HepG2 (cell line): Measurements from ENCODE around the gene PKP4. TPM values are rescaled to one million over a fixed set of nuclear protein-coding genes. Genes with fewer than 3 reads are reported as not detected.

ENCODE experiments used
- ATAC-seq: fragments of 200-7000 bp; cut with Tn5 transposase; 3 replicates; pipeline ENCODE4 v1.9.1; 2020; ENCODE audit warnings: mild to moderate bottlenecking, moderate library complexity
- Bru-seq: library from RNA; stranded (reverse); fragments of 400-500 nt; gene quantifications from one replicate; lab custom pipeline; 2021; lab: Mats Ljungman, UMichigan
- BruChase-seq, 2 experiments: library from RNA; stranded (reverse); fragments of 400-500 nt; gene quantifications; one replicate each; lab custom pipeline; 2021; lab: Mats Ljungman, UMichigan
- BruUV-seq: library from RNA; stranded (reverse); fragments of 400-500 nt; replicated peaks from 2 replicates; lab custom pipeline; 2021; lab: Mats Ljungman, UMichigan
- CTCF ChIA-PET: fragments of 300-600 bp; formaldehyde crosslinking; extraction: SDS; loops from one replicate; lab custom pipeline; 2021; ENCODE audit warnings: low total read pairs, inconsistent platforms, low intra/inter-chr PET ratio; lab: Yijun Ruan, JAX
- POLR2A ChIA-PET: fragments of 350-600 bp; sonication (Branson Sonifier 250); formaldehyde crosslinking; loops from one replicate; lab custom pipeline; 2020; ENCODE audit warnings: antibody characterized with exemption, inconsistent platforms; lab: Yijun Ruan, JAX
- DNase-seq: peaks from one replicate; pipeline ENCODE4 v3.0.0-alpha.2; 2015; ENCODE audit warnings: low spot score
- FAIRE-seq: peaks from 3 replicates; lab custom pipeline; 2011; peaks lifted over from hg19 to GRCh38; lab: Jason Lieb, UNC
- H2AFZ ChIP-seq: one replicate; pipeline ENCODE4 v1.6.1; 2011; ENCODE audit warnings: low read length, inconsistent platforms
- H3K27ac ChIP-seq: fragments of 300-600 bp; 3 replicates; pipeline ENCODE4 v1.8.0; 2011; ENCODE audit warnings: mixed run types, mild to moderate bottlenecking, mixed read lengths, low read length, inconsistent platforms; ENCODE audit not compliant: insufficient read depth; ENCODE audit errors: extremely low read length
- H3K27me3 ChIP-seq, 2 experiments: fragments of 200-600 bp in 1 of 2; 2 replicates in 1 of 2; 3 replicates in 1 of 2; pipeline versions ENCODE4 v1.6.0 to v1.8.0; 2011; ENCODE audit warnings: low read length in 2 of 2, mild to moderate bottlenecking in 2 of 2, moderate library complexity in 2 of 2, inconsistent platforms in 1 of 2; ENCODE audit not compliant: insufficient read depth in 2 of 2, control insufficient read depth in 1 of 2
- H3K36me3 ChIP-seq, 2 experiments: fragments of 200-600 bp in 1 of 2; replicated peaks in 1 of 2; 2 replicates in 1 of 2; 3 replicates in 1 of 2; pipeline versions ENCODE4 v1.5.1 to v1.8.0; 2011; ENCODE audit warnings: low read length in 2 of 2, inconsistent platforms in 1 of 2; ENCODE audit not compliant: insufficient read depth in 2 of 2, control insufficient read depth in 1 of 2
- H3K4me1 ChIP-seq: 2 replicates; pipeline ENCODE4 v1.5.1; 2012; ENCODE audit warnings: low read length, inconsistent platforms; ENCODE audit not compliant: insufficient read depth
- H3K4me2 ChIP-seq: 2 replicates; pipeline ENCODE4 v1.6.0; 2011; ENCODE audit warnings: low read depth, low read length, inconsistent platforms
- H3K4me3 ChIP-seq, 3 experiments: fragments of 200-600 bp in 1 of 3; sonication (generic), shearing (Covaris generic) in 1 of 3; replicated peaks in 1 of 3; 2 replicates each; pipeline ENCODE4 v1.5.1; 2011 to 2016; ENCODE audit warnings: low read length in 3 of 3, inconsistent platforms in 2 of 3, low read depth in 2 of 3, mild to moderate bottlenecking in 2 of 3, control low read depth in 1 of 3, mixed read lengths in 1 of 3; ENCODE audit not compliant: insufficient read depth in 1 of 3
- H3K79me2 ChIP-seq: one replicate; pipeline ENCODE4 v1.6.1; 2011; ENCODE audit warnings: low read length, inconsistent platforms; ENCODE audit not compliant: insufficient read depth
- H3K9ac ChIP-seq: 2 replicates; pipeline ENCODE4 v1.6.0; 2011; ENCODE audit warnings: mild to moderate bottlenecking, low read depth, low read length, inconsistent platforms; ENCODE audit not compliant: insufficient read depth
- H3K9me3 ChIP-seq: 2 replicates; pipeline ENCODE4 v1.5.1; 2012; ENCODE audit warnings: mild to moderate bottlenecking, low read length
- H4K20me1 ChIP-seq: 2 replicates; pipeline ENCODE4 v1.6.0; 2011; ENCODE audit warnings: inconsistent platforms, mild to moderate bottlenecking, low read length, moderate library complexity; ENCODE audit not compliant: insufficient read depth
- MIER3 ChIP-seq: IDR thresholded peaks from 2 replicates; pipeline ENCODE4 v1.6.1; 2016; ENCODE audit warnings: missing compliant biosample characterization, borderline replicate concordance
- NCOA1 ChIP-seq: sonication (generic); formaldehyde crosslinking; IDR thresholded peaks from 2 replicates; pipeline ENCODE4 v1.9.0; 2021; ENCODE audit warnings: missing genetic modification reagents
- RARA ChIP-seq: IDR thresholded peaks from 2 replicates; pipeline ENCODE4 v1.6.1; 2016; ENCODE audit warnings: missing genetic modification reagents, missing compliant biosample characterization
- TEAD3 ChIP-seq: optimal IDR thresholded peaks from 2 replicates; pipeline ENCODE3; 2016; ENCODE audit warnings: borderline replicate concordance
- ZBTB20 ChIP-seq: sonication (generic); formaldehyde crosslinking; IDR thresholded peaks from 2 replicates; pipeline ENCODE4 v1.8.1; 2023; ENCODE audit warnings: missing genetic modification reagents, low read depth, mild to moderate bottlenecking, borderline replicate concordance
- ZNF564 ChIP-seq: sonication (generic); formaldehyde crosslinking; IDR thresholded peaks from 2 replicates; pipeline ENCODE4 v1.8.1; 2023; ENCODE audit warnings: mild to moderate bottlenecking, missing genetic modification reagents
- ZNF710 ChIP-seq: sonication (generic); formaldehyde crosslinking; IDR thresholded peaks from 2 replicates; pipeline ENCODE4 v1.5.0; 2020; ENCODE audit warnings: mild to moderate bottlenecking, missing genetic modification reagents, borderline replicate concordance
- ZNF75D ChIP-seq: sonication (generic); formaldehyde crosslinking; IDR thresholded peaks from 2 replicates; pipeline ENCODE4 v1.8.1; 2023; ENCODE audit warnings: missing genetic modification reagents, mild to moderate bottlenecking, borderline replicate concordance
- WGBS: methylation state at CpG from one replicate; pipeline ENCODE4 v1.1.6; 2017; ENCODE audit warnings: low lambda C conversion rate; 5-methylcytosine and 5-hydroxymethylcytosine counted together
- in situ Hi-C: cut with HindIII; loops from 2 replicates; pipeline ENCODE4 v1.10.0; 2017; ENCODE audit warnings: low pct_unique_long_range_greater_than_20kb; ENCODE audit not compliant: extremely low pct_ligation_motif_present
- intact Hi-C: fragments of 100-400 bp; cut with micrococcal nuclease; formaldehyde crosslinking; loops from one replicate; pipeline ENCODE4 v1.10.0; 2022; ENCODE audit not compliant: unreplicated experiment
- long read RNA-seq, 2 experiments: library from RNA in 1 of 2; library from polyadenylated mRNA in 1 of 2; stranded (forward) in 1 of 2; unstranded in 1 of 2; transcript quantifications; one replicate each; pipeline ENCODE4 v2.0.0, GENCODE V29; 2019 to 2022
- polyA minus RNA-seq, 3 experiments: library from RNA; depleted of rRNA, polyadenylated mRNA; stranded (reverse); fragments of >200 nt; gene quantifications; 2 replicates each; pipeline ENCODE4 v1.2.3, GENCODE V29; 2011; ENCODE audit warnings: low replicate concordance in 1 of 3
- polyA plus RNA-seq, 8 experiments: library from polyadenylated mRNA; depleted of rRNA in 3 of 8; stranded (reverse) in 7 of 8; unstranded in 1 of 8; fragments of >200 nt; fragmentation: Illumina TruSeq in 4 of 8; extraction: Trizol in 4 of 8; gene quantifications; 2 replicates each; pipeline versions ENCODE4 v1.2.1 to v1.2.3, GENCODE V29; 2011 to 2016; ENCODE audit warnings: low read depth in 4 of 8, missing spikeins in 1 of 8, mixed read lengths in 1 of 8; ENCODE audit not compliant: insufficient read depth in 1 of 8
- total RNA-seq, 5 experiments: library from RNA; depleted of rRNA; stranded (reverse); fragments of >200 nt; fragmentation: Illumina TruSeq; extraction: Trizol; gene quantifications; 2 replicates each; pipeline ENCODE4 v1.2.3, GENCODE V29; 2016; ENCODE audit warnings: low read depth in 1 of 5
- TF ChIP-seq, protein P1 (sequence below): sonication (generic); formaldehyde crosslinking; IDR thresholded peaks from 2 replicates; pipeline ENCODE4 v1.8.0; 2022; ENCODE audit warnings: missing genetic modification reagents, mild to moderate bottlenecking, inconsistent platforms, borderline replicate concordance

Gene PKP4
- total RNA-seq (2016; rRNA removed; fragmentation: Illumina TruSeq; extraction: Trizol) (80.9 and 84.8 TPM in 2 replicates), polyA plus RNA-seq (2011; rRNA removed) (82.0 and 90.5 TPM in 2 replicates), polyA minus RNA-seq (2011; rRNA and poly(A)+ RNA removed; ENCODE audit: low replicate concordance) (87.5 and 190 TPM in 2 replicates), Bru-seq, nascent RNA (percentile 94 among the genes with signal in this experiment), BruChase-seq, experiment 1, labeled RNA remaining after a 6-hour chase (percentile 80 among the genes with signal in this experiment), BruChase-seq, experiment 2, labeled RNA remaining after a 2-hour chase (percentile 90 among the genes with signal in this experiment)
- 23.7 and 25.9 TPM in 2 replicates for total RNA-seq (2016; cell fraction: cytosol; rRNA removed; fragmentation: Illumina TruSeq; extraction: Trizol; ENCODE audit: low read depth)
- 72.6 and 81.6 TPM in 2 replicates for total RNA-seq (2016; cell fraction: insoluble cytoplasmic fraction; rRNA removed; fragmentation: Illumina TruSeq; extraction: Trizol)
- total RNA-seq (2016; cell fraction: membrane; rRNA removed; fragmentation: Illumina TruSeq; extraction: Trizol), result 83.8 and 88.8 TPM in 2 replicates
- total RNA-seq (2016; cell fraction: nucleus; rRNA removed; fragmentation: Illumina TruSeq; extraction: Trizol), result 99.5 and 101 TPM in 2 replicates
- polyA plus RNA-seq (2011; cell fraction: cytosol; rRNA removed), result 61.3 and 62.5 TPM in 2 replicates
- 153 and 172 TPM in 2 replicates for polyA plus RNA-seq (2011; cell fraction: nucleus; rRNA removed)
- polyA plus RNA-seq (2012), result 92.8 and 94.0 TPM in 2 replicates
- polyA plus RNA-seq (2016; cell fraction: cytosol; fragmentation: Illumina TruSeq; extraction: Trizol; ENCODE audit: low read depth), result 10.4 and 11.2 TPM in 2 replicates
- 73.3 and 79.7 TPM in 2 replicates for polyA plus RNA-seq (2016; cell fraction: insoluble cytoplasmic fraction; fragmentation: Illumina TruSeq; extraction: Trizol; ENCODE audit: low read depth)
- 43.3 and 47.6 TPM in 2 replicates for polyA plus RNA-seq (2016; cell fraction: membrane; fragmentation: Illumina TruSeq; extraction: Trizol; ENCODE audit: low read depth)
- 120 and 126 TPM in 2 replicates for polyA plus RNA-seq (2016; cell fraction: nucleus; fragmentation: Illumina TruSeq; extraction: Trizol; ENCODE audit: insufficient read depth, low read depth)
- 78.8 and 85.6 TPM in 2 replicates for polyA minus RNA-seq (2011; cell fraction: cytosol; rRNA and poly(A)+ RNA removed)
- 197 and 215 TPM in 2 replicates for polyA minus RNA-seq (2011; cell fraction: nucleus; rRNA and poly(A)+ RNA removed)
- long read RNA-seq, experiment 1, partial matches to known transcripts, result 8 of 14 reads
- long read RNA-seq, experiment 1, other reads (novel, unspliced or antisense), result 5 of 14 reads
- long read RNA-seq, experiment 2, partial matches to known transcripts, result 30 of 151 reads
- long read RNA-seq, experiment 2, other reads (novel, unspliced or antisense), result 120 of 151 reads

DNA sequence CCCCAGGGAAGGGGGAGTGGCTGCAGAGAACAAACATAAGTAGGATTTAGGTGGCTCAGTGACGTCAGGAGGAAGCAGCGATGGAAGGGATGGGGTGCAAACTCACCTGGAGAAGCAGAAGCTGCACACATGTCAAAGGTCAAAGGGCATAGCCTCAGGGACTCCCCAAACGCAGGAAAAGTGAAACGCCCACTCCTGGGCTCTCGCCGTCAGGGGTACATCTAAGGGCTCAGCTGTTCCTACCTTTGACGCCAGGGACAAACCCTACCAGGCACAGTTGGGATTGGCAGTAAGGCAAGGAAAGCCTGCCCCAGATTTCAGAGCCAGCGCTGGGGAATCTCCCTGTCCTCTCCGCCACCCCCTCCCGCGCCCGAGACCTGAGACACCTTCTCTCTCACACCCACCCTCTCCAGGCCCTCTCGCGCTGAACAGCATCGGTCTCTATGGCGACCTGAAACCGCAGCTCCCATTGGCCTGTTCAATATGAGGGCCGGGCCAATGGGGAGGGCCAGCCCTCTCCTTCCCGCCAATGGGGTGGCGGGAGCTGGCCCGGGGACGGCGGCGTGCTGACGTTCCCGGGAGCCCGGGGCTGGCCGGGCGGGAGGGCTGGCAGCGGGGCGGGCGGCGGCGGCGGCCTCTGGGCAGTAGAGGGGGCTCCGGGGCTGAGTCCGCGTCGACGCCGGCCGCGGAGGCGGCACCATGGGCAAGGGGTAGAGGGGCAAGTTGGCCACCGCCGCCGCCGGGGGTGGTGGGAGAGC, at the start of gene PKP4, which contains the start of gene CCDC148:
Gene PKP4, plus strand, starts transcription at position 644 of the 758 bp plus-strand sequence. CDS start 76,233 bp downstream, outside the sequence.
Gene CCDC148, minus strand, starts transcription at position 445 of the 758 bp plus-strand sequence. Its CDS starts 314 bp downstream, at position 131.
- FAIRE-seq (no peak), ATAC-seq (peak; percentile 84)
- intact Hi-C loops, result loop anchor here (1.0 to 5.0 kb wide), 4 partner anchors 161 to 424 kb away; no protein-coding TSS in a partner anchor
- no peak for TF ChIP-seq ZNF75D (CRISPR knock-in tag)
- TF ChIP-seq ZBTB20 (CRISPR knock-in tag), result no peak
- TF ChIP-seq NCOA1, result no peak
- TF ChIP-seq, protein P1, sequence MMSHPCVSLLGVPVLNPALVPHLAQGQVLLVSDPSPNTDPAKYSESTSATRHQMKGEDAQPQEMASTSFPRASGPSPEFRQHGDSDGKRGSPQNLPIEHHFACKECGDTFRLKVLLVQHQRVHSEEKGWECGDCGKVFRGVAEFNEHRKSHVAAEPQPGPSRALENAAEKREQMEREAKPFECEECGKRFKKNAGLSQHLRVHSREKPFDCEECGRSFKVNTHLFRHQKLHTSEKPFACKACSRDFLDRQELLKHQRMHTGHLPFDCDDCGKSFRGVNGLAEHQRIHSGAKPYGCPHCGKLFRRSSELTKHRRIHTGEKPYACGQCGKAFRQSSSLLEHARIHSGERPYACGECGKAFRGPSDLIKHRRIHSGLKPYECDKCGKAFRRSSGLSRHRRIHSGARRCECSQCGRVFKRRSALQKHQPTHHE (CRISPR knock-in tag), result no peak
- TF ChIP-seq MIER3 (CRISPR knock-in tag), result no peak
- TF ChIP-seq ZNF710 (CRISPR knock-in tag), result no peak
- TF ChIP-seq TEAD3 (CRISPR knock-in tag), result no peak
- no peak for TF ChIP-seq RARA
- TF ChIP-seq ZNF564 (CRISPR knock-in tag), result peak; percentile 40; the same call in 1 of the 2 replicates

More for the DNA sequence above, at the start of gene PKP4, which contains the start of gene CCDC148:
- DNase-seq, result peak; percentile 94
- H3K4me2 ChIP-seq, result peak within 1 kb of the TSS; percentile 99
- no peaks in the 10 kb centered on the region for H3K36me3 ChIP-seq
- ChIA-PET POLR2A (interaction anchor here (0.9 to 2.8 kb wide), 8 partner anchors 9 to 325 kb away, joined by 3 to 16 read pairs (median 4); no protein-coding TSS in a partner anchor), CTCF (no interaction called here)
- peak within 1 kb of the TSS; percentile 51 for H2AFZ ChIP-seq
- H3K27ac ChIP-seq, result peak within 1 kb of the TSS; percentile 97
- in situ Hi-C loops, result loop anchor here (5.0 to 25.0 kb wide), 3 partner anchors 274 to 414 kb away; no protein-coding TSS in a partner anchor
- peak within 1 kb of the TSS; percentile 96 for H3K9ac ChIP-seq
- WGBS, result under 1% methylated on average over 24 of the region's 48 CpGs
- peaks cover 19% of the 10 kb centered on the region for H4K20me1 ChIP-seq
- peak within 1 kb of the TSS; percentile 84 to 100 (median 97) for H3K4me3 ChIP-seq
- no TSS peak for BruUV-seq
- H3K9me3 ChIP-seq, result no peaks in the 10 kb centered on the region
- no peaks in the 10 kb centered on the region; a peak in 1 of 5 replicates for H3K27me3 ChIP-seq
- peaks cover 42% of the 10 kb centered on the region for H3K79me2 ChIP-seq
- peaks cover 55% of the 10 kb centered on the region for H3K4me1 ChIP-seq
